Midbrain (tissue), 1 donor: Measurements from ENCODE around the gene CTXN1.
A peak's percentile ranks its signal among the peaks of the same experiment; 100 is the strongest.
"Not testable (repeated sequence)": the region's sequence is repeated elsewhere in the genome, so short reads cannot be mapped to it uniquely, and the experiment has no call there.

Experiments used
- DNase-seq: peaks from one replicate; lab custom pipeline; 2025; lab: John Stamatoyannopoulos, UW

The CTXN1 gene

DNA sequence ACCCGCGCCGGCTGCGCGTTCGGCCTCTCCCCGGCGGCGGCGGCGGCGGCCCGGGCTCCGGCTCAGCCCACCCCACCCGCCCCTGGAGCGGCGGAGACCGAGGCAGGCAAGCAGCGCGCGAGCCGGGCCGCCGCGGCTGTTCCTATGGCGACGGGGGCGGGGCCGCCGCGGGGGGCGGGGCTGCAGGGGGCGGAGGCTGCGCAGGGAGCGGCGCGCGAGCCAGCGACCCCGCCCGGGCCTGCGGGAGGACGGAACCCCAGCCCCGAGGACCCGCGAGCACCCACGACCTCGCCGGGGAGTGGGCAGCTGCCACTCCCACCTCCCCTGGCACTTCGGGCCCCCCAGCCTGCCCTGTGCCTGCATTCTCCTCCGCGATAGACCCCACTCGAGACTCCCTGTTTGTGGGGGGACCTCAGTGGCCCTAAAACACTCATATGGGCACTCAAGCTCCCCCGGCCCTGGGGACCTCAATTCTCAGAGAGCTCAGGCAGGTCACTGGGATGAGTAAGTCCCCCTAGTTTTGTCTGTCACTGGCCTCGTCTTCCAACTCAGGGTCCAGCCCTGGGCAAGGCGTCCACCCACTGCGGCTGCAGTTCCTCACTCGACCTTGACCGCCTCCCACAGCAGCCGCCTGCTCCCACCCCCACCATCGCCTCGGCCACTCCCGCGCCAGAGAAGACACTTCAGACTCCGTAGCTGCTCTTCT, at the start of gene CTXN1:
CTXN1 (minus strand) TSS at position 115 of the 706 bp plus-strand sequence. CDS start 597 bp downstream, outside the sequence.
- DNase-seq: peak; percentile 15

- peak; percentile 69 for DNase-seq
Observed at GRCh38 chr19:7975037-7975436, 49.1 kb upstream of the CTXN1 start.

DNA sequence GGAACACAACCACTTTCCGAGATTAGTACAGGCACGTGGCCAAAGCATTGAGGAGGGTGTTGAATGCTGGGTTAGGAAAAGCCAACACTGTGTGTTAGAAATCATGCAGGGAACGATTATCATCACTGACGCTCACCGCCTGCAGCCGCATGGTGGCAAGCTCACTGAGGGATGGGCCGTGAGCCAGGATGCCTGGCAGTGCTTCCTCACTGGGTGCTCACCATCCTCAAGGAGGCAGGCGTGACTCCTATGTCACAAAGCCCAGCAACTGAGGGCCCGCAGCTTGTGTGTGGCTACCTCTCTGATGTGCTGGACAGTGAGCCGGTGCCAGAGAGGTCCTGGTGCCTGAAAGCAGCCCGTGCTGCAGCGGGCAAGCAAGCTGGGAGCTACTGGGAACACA, 47.9 kb upstream of the CTXN1 start:
- peak; percentile 25 for DNase-seq

- DNase-seq: no peak
Observed at GRCh38 chr19:7971553-7972520, 45.9 kb upstream of the CTXN1 start.

- DNase-seq: peak; percentile 8
Observed at GRCh38 chr19:7970716-7971448, 44.9 kb upstream of the CTXN1 start.

- no peak for DNase-seq
Observed at GRCh38 chr19:7969555-7969939, 43.6 kb upstream of the CTXN1 start.

DNA sequence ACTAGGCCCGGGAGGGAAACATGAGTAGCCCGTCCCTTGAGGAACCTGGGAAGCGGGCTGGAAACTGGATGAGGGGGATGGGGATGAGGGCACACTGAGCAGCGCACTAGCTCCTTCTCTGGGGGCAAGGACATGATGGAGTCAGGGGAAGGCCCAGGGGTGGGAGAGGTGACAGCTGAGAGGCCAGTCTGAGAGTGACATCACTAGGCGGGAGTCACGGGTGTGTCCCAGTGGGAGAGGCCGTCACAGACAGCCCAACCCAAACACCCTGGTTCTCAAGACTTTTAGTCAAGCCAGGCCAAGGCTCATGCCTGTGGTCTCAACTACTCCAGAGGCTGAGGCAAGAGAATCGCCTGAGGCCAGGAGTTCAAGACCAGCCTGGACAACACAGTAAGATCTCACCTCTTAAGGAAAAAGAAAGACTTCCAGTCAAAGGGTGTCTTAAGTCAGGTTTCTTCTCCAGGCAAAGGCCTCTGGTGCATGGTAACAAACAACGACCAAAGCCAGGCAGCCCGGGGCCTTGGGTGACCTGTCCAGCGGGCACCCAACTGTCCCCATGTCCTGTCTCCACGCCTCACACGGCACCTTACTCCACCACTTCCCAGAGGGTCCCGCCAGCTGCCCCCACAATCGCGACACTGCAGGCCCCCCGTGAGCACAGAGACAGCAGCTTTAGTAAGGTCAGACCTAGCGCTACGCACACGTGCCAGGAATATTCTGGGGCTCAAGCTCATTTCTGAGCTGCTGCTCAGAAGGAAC, 43.0 kb upstream of the CTXN1 start:
- DNase-seq: no peak

- DNase-seq: no peak
Observed at GRCh38 chr19:7968008-7968795, 42.3 kb upstream of the CTXN1 start.

- DNase-seq: no peak
Observed at GRCh38 chr19:7965921-7966665, 40.2 kb upstream of the CTXN1 start.

DNA sequence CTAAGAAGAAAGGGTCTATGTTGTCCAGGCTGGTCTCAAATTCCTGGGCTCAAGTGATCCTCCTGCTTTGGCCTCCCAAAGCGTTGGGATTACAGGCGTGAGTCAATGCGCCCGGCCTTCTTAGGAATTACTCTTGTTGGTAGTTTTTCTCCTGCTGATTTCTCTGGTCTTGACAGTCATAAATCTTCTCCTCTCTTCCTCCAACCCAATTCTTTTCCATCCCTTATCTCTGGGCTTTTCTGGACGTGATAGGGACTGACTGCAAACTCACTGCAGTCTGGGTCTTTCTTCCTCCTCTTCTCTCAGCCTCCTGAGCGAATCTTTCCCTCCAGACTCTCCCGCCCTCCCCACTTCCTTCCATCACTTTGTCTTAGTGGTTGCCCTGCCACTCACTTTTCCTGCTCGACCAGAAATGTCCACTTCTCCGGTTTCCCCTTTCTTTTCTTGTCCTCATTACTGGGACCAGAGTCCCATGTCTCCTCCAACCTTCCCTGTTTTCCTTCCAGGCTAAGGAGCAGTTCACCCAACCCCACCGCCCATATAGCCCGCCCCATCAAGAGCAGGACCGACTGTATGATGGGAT, 39.4 kb upstream of the CTXN1 start:
- no peak for DNase-seq

GRCh38 chr19:7963566-7963965, 37.6 kb upstream of the CTXN1 start:
- no peak for DNase-seq

GRCh38 chr19:7962644-7963268, 36.8 kb upstream of the CTXN1 start:
- DNase-seq: no peak

DNA sequence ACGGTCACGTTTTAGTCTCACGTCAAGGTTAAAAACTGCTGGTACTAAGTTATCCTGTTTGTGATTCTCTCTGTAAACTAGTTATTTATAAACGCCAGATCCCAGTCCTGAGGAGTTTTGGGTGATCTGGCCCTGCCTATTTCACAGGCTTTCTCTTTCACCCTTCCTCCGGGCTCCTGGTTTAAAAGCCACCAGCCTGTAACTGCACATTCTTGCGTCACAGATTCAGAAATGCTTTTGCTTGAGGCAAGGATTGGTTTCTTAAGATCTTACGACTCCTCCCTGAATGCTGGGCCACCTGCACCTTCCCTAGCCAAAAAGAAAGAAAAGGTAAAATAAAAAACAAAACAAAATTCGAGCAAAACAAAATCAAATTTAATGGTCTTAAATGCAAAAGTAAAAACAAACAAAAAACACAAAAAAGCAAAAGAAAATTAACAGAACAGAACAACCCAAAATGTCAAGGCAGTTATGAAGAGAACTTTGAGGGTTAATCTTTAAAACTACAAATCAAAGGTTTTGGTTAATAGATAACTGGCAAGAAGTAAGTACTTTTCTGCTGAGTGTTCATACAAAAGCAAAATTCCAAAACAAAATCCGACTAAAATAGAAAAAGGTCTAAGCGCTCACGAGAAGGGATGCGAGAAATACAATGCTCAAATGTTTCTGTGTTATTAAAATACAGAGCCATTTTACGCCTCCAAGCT, 36.1 kb upstream of the CTXN1 start:
- no peak for DNase-seq

- not testable (repeated sequence) for DNase-seq
Observed at GRCh38 chr19:7961082-7961481, 35.1 kb upstream of the CTXN1 start.

DNA sequence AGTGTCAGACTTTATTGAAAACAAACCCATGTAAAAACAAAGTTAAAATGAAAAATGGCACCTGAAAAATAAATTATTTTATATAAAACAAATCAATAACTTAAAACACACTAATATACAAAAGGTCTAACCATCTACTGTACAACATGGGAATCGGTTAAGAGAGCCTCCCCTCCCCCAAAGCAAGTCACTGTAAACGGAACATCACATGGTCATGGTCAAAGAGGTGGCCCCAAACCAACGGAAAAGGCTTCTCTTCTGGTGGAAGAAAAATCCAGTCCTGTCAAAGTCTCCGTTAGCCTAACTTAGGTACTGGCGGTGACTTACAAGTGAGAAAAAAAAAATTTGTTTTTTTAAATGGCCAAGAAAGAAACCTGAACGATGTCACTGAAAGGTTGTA, 33.3 kb upstream of the CTXN1 start:
- no peak for DNase-seq

DNA sequence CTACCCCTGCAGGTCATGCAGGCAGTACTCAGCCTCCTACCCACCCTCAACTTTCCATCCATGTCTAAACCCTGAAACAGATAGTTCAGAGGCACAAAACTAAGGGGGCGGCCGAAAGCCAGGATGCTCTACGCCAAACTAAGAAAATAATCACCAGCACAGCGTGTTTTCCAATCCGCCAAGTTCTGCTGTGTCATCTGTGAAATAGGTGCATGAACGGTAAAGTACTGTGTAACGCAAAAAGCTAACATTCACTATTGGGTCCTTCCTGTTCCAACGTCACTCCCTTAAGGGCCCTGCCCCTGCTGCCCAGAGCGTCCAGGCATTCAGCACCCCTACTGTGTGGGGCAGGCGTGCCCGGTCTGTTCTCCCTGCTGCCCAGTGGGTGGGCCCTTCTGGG, 29.8 kb upstream of the CTXN1 start:
- no peak for DNase-seq

DNA sequence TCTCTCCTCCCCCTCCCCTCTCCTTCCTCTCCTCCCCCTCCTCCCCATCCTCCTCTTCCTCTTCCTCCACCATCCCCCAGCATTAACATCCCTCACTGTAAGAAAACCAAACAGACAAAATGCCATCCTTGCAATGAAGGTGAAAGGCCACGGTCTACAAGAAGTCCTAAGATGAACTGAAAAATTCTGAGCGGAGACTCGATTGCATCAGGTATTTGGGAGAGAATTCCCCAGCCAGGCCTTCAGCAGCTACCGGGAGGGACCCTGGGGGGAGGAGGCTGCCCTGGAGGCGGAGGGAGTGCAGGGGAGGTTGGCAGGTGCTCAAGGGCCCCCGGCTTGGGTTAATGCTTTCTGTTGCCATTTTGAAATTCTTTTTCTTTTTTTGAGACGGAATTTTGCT, 27.6 kb upstream of the CTXN1 start:
- no peak for DNase-seq

GRCh38 chr19:7953060-7953459, 27.1 kb upstream of the CTXN1 start:
- no peak for DNase-seq

DNA sequence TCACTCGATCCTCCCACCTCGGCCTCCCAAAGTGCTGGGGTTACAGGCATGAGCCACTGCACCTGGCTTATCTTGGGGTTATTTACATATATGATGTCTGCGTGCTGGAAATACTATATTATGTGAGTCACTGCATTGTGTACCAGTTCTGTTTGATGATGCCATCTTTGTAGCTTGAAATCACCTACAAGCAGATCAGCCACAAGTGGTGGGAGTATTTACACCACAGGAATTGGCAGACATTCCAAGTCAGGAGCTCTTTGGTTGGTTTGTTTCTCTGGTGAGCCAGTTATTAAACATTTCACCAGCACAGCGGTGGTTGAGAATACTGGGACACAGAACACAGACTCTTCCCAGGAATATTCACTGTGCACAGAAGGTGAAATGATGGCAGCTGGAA, 22.0 kb upstream of the CTXN1 start:
- DNase-seq: no peak
